Activated CD4-positive, CD25-positive, alpha-beta regulatory T cell treated with anti-CD3 and anti-CD28 coated beads, Interleukin-2, amount 50 U/mL, for 16 hours (primary cell): ENCODE data around the gene SKIC8.

Experiments used
- DNase-seq: peaks from one replicate; pipeline ENCODE4 v3.0.0-alpha.2; 2020; ENCODE audit warnings: low read depth, low spot score

The SKIC8 gene

DNA sequence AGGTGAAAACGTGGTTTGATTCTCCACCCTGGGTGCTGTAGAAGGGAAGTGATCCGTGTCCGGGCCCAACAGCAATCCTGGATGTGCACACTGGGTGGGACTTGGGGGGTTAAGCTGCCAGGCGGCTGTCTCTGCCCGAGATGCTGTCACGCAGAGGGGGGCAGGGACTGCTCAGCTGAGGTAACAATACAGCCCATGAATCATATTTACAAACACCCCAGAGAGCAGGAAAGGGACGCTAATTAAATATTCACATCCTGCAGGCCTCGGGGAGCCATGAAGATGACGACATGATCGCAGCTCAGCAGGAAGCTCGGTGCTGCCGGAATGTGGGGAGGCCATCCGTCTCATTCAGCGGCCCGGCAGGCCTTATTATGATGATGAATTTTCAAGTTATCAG lies 22.8 kb upstream of the SKIC8 start:
- DNase-seq = no peak

DNA sequence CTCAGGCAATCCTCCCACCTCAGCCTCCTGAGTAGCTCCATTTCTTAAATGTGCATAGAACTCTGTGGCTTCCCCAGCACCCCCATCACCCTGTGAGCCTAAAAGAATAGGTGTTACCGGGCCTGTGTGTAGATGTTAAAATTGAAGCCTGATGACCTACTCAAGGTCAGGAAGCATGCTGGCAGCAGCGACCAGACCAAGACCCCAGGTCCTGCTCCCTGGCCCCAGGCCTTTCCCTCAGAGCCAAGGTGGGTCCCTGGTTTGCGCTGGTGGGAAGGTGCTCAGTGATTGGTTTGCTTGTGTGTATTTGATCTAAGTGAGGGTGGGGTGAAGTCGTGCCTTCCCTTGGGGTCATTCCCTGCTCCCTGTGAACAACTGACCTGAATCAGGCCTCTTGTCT lies 22.4 kb upstream of the SKIC8 start:
- DNase-seq = no peak

DNA sequence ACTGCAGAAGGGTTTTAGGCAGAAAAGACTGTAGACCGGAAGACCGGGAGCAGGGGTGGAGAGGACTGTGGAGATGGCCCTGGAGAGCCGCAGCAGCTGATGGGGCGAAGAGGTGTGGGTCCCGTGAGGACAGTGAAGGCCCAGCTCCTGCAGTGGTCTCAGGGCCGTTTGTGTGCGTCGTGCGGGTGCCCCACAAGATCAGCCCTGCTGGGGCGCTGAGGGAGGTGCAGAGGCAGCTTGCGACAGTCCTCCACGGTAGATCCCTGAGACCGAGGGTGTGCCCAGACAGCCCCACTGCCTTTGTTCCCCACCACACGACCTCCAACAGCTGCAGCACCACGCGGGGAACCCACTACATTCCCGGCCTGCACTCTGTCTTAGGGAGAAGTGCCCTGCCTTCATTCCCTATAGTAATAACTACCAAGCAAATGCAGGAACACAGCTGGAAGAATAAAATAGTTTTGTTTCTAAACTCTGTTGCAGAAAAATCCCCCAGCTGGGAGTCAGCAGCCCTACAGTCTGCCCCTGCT lies 21.7 kb upstream of the SKIC8 start:
- no peak for DNase-seq

DNA sequence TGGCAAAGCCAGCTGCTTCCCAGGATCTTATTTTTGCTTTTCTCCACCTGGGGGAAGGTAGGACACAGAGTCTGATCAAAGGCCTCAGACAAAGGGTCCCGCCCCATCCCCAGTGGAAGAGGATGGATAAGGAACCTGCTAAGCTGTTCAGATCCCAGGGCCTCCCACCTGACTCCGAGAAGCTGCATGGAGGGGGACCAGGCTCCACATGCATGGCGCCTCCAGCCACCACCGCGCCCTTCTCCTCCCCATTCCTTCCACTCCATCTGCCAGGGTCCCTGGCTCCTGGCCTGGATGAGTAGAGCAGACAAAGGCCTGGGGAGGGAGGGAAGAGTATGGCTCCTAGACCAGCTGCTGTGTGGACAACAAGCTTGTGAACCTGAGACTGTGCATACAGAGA lies 20.8 kb upstream of the SKIC8 start:
- DNase-seq = no peak

DNA sequence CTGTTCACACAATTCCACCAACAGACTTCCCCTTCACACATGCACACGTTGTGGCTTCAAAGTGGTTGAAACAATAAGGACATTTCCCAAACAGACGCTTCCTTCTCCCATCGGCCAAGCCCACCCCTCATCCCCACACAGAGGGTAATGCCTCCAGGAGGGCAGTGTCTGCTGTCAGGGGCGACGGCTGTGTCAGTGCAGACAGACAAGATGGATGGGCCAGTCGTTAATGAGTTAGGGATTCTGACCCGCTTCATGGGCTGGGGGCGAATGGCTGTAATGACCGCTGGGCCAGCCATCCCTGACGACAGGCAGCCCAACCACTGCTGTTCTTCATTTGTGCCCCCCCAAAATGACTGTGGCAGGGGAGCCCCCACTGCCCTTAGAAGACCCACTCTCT lies 20.2 kb upstream of the SKIC8 start:
- no peak for DNase-seq

DNA sequence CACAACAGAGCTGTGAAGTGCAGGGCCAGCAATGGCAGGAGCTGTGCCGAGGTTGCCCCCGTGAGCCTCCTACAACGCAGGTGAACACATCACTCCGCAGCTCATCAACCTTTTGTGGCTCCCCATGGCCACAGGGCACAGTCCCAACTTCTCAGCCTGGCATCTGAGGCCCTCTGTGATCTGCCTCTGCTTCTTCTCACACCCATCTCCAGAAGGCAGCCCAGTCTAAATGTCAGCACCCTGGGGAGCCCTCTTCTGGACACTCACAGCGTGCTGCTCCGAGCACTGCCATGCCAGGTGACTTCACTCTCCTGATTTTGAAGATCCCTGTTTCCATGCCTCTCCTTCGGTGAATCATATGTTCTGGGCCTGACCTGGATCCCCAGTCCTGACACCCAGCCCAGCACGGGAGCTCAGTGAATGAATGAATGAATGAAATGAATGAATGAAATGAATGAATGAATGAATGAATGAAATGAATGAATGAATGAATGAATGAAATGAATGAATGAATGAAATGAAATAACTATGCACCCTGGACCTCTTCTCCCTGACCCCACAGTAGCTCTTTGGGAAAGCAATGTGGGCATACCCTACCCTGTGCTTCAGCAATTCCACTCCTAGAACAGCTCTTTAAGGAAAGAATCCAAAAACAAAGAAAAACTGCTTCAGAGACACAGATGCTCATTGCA lies 17.9 kb upstream of the SKIC8 start:
- no peak for DNase-seq

DNA sequence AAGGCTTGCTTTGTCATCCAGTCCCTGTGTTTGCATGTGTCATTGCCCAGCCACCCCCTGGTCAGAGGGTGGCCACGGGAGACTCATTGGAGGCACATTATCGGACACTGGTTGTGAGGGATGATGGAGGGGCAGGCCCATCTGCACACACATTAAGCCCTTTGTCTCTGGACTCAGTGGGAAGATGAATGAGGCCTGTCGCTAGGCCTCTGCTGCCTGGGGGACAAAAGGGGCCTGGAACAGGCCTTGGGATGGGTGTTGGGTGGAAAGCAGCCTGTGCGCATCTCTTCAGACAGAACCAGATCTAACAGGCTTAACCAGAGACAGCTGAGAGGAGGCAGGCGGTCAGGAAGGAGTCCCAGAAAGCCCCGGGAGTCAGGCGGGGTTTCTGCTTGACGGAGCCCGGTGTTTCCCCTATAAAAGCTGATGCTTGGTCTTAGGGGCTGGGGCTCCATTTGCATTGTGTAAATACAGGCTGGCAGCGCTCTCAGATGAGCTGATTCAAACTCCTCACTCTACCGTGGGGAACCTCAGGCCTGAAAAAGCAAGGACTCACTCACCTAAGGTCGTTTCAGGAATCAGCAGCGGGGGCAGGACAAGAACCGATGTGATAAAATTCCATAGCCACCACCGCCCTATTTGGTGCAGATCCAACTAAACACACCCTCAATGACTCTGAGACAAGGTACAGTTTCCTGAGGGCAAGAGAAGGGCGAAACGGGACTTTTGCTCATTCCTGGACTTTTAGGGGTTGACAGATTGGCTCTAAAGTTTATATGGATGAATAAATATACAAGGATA lies 17.1 kb upstream of the SKIC8 start:
- no peak for DNase-seq

DNA sequence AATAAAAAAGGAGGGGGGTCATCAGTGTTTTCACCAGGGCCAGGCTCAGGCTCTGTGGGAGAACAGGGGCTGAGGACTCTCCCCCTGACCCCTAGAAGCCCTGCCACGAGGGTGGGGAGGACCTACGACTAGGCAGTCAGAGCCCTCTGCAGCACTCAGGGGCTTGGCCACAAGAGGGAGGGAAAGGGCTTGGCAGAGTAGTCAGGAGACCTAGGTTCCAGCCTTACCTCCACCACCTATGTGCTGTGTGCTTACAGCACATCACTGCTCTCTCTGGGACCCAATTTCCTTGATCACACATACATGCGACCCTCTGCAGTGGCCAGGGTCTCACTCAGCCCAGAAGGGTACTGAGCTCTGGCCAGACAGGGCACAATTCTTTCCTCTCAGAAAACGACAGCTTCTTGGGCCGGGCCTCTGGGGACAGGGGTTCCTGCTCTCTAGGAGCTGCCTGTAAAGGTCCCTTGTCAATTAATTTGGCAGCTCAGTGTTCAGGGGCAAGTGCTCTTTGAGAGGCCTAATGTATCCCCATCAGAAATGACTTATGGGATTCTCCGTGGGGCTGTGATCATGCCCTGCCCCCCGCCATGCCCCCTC lies 16.4 kb upstream of the SKIC8 start:
- no peak for DNase-seq

DNA sequence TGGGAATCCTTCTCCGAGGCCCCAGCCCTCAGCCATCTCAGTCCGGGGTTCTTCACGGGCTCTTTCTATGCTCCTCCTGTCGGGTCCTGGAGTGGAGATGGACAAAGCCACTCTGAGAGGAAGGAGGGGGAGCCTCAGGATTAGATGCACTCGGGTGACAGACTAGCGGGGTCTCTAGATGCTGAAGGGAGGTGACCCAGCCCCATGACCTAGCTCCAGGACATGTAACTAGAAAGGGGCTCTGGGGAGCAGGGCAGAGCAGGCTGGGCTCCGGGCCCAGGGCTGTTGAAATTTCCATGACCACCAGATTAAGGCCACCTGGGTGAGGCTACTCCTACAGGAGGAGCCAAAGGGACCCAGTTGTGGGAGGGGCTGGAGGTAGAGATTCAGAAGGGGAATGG lies 14.8 kb upstream of the SKIC8 start:
- no peak for DNase-seq

DNA sequence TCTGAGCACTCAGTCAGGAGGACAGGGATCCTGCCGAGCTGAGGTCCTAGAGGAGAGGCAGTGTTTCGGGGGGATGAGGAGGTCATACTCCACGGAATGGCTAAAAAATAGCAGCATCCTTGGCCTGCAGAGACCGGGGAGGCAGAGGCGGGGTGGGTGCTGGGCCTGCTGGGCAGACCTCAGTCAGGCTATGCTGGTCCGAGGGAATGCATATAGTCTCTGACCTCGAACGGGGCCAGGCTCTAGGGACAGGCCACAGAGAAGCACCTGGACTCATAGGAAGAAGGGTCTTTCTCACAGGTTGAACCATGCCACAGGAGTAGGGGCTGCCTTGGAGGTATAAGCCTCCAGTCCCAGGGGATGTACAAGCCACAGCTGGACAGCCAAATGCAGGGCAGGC lies 14.0 kb upstream of the SKIC8 start:
- DNase-seq = no peak

DNA sequence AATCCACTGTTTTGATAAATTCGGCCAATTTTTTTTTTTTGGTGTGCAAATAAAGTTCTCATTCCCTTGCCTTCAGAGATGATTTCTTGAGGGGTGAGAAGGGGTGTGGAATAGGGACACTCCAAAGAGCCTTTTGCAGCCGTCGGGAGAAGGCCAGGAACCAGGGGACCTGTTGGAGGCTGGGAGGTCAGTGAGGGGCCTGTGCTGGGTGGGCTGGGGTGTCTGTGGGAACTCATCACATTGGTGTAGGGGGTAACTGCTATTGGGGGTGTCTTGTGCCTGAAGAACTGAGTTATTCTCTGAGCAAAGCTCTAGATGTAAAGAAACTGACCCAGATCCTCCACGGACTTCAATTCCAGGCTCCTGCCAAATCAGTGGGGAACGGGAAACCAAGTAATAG lies 13.5 kb upstream of the SKIC8 start:
- DNase-seq = no peak

DNA sequence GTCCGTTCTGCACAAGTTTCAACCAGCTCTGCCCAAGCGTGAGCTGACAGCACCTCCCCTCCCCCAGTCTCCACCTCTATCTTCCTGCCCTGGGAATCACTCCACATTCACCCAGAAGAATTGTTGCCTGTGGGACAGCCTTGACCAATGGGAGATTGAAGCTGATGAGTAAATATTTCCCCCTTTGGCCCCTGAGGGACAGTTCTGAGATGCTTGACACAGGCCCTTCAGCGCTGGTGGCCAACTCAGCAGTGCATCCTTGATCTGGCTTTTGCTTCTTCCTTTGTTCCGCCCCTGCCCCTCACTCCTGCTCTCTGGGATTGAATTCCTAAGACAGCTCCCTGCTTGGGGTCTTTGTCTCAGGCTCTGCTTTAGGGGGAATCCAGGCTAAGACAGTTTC lies 13.1 kb upstream of the SKIC8 start:
- no peak for DNase-seq

DNA sequence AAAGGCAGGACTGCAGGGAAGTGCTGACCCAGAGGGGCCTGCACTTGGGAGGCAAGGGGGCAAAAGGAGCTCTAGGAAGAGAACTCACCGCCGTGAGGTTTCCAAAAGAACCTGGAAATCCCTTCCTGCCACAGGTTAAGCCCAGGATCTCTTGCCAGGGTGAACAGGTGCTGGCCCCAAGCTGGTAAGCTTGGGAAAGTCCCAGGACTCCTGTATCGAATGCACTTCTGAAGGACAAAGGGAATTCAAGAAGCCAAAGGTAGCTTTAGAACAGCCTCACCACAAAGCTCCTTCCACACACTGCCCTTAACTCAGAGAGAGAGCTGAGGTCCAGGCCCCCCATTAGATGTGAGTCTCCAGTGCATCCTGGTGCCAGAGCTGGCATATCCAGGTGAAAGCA lies 11.9 kb upstream of the SKIC8 start:
- no peak for DNase-seq

DNA sequence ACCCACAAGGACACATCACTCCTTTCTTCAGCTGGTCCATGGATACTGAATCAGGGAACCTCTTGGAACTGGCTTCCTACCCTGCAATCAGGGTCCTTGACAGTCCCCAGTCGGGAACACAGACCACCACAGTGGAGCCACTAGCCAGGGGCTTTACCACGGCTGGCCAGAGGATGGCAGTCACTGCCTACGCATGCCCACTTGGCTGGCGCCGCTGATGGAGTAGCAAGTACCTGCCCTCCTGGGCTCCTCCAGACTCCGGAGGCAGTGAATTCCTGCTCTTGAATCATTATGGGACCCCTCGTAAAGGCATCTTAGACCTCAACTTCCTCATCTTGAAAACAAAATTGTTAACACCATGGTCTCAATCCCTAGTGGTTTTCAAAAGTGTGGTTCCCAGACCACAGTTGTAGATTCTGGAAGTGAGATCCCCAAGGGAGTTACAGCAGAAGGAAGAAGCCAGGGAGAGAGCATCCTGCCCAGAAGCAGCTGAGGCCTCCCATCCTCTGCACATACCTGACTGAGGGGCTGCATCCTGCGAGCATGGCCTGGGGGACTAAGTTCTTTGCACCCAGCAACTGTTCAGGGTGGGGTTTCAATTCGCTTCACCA lies 9.1 kb upstream of the SKIC8 start:
- no peak for DNase-seq

DNA sequence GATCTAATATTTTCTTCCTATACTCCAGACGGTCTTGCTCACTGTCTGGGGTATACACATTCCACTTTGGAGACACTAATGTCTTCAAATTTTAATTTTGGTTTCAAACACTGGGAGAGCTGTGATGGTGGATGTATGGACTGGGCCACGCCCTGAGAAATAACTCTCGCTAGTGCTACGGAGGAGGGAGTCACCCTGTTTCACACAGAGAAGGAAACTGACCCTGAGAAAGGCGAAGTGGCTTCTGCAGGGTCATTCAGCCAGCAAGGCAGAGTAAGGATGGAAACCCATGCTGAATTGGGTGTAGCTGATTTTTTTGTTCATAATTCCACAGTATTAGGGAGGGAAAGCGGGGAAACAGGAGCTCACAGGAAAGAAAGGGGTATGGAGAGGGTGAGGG lies 8.6 kb upstream of the SKIC8 start:
- no peak for DNase-seq

DNA sequence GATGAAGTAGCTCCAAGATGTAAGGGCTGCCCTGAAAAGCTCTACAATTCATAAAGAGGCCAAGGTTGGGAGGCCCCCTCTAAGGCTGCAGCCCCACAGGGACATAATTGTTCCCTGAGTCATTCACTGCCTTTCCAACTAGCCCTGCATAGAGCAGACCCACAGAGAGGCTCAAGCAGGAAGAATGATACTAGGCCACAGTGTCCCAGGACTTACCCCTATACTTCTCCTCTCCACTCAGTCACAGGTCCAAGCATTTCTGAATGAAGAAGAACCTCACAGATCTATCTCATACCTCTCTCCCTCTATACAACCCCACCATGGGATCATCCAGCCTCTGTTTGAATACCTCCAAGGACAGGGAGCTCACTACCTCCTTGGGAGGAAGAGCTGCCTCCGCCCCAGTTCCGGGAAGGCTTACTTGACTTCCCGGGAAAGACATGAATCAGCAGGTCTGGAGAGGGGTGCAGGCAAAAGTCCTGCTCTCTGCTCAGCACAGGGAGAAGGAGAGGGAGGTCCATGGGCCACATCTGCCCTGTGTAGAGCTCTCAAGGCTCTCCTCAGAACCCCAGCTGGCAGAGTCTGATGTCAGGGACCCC lies 6.9 kb upstream of the SKIC8 start:
- DNase-seq = no peak

DNA sequence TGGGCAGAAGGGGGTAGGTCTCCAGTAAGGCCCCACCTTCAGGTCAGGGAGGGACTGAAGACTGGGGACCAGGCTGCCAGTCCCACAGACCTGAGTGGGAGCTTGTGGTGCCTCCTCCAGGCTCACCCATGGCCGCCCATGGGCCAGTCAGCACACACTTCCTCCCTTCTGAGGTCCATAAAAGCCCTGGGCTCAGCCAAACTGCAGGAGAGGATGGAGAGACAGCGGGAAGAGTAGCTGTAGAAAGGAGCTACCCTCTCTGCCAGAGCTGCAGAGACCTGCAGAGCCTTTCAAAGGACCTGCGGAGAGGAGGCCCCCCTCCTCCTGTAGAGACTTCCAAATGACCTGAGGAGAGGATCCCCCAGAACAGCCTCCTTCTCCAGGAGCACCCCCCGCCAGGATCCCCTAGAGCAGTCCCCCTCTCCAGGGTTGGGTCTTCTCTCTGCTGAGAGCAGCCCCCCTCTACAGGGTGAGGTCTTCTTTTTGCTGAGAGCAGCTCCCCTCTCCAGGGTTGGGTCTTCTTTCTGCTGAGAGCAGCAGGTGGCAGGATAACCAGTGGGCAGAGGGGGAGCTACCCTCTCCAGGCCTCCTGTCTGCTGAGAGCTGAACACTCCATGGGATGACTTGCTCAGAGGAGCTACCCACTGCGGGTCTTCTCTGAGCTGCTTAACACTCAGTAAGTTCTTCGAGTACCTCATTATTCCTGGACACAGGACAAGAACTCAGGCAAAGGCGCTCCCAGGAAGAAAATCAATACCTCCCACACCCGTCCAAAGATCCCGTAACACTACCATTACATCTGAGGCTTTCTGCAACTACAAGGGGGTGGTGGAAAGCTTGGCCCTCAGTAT lies 5.0 kb upstream of the SKIC8 start:
- DNase-seq = no peak

DNA sequence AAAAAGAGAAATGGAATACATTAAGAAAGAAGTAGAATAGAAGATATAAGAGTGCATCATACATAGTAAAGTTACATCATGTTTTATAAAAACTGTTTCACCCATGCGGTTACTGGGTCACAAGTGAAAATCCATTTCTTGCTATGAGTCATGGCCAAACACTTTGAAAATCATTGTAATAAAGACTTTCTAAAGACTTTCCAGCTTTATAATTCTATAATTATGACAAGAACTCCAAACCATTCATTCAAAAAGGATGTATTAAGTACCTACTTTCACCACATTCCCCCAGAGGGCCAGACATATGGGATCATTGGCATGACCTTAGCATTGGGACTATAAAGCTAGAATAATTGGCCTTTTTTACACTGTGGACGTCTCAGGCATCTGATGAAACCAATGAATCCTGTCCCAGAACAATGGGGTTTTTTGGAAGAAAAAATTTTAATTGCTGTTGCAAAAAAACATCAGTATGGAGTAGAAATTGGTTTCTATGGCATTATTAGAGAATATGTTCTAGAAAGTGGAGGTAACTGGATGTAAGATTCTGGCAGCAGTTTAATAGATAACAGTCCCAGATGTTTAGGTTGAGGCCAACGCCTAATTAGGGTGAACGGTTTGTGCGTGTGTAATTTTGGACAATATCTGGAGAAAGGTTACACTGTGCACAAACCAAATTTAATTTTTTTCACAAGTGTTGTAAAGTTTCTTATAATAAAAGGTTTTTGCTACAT lies 3.3 kb upstream of the SKIC8 start:
- DNase-seq = no peak

DNA sequence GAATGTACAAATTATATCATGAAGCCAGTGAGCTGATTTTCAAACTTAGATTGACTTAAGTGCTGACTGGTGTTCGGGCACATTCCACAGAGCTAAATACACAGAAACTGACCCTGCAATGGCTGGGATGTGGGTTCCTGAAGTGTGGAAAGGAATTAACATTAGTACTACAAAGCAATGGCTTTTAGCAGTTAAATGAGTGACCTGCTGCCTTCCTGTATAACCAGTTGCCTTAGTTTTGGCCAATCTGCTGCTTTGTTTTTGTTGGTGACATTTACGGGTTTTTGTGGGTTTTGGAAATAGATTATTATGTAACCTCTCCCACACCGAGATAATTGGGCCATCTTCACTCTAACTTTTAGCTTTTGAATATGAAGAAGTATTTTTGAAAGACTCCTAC lies 2.4 kb upstream of the SKIC8 start:
- no peak for DNase-seq

DNA sequence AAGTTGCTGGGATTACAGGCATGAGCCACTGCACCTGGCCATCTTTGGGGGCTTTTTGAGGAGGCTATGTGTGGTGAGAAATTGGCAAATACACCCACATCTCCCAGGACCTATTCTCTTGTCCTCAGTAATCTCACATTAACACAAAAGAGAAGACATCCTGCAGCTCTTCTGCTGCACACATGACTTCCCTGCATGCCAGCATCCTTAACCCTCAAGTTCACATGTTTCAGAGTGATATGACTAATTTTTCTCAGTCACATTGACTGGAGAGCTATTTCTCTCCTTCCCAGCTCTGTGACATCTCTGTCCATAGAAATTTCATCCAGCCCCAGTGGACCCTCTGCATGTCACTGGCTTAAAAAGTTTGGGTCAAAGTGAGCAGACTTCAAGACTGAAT lies 1.9 kb upstream of the SKIC8 start:
- DNase-seq = no peak
